GF-D8 (cell line): ENCODE measurements around the gene ITPR1.

Source experiments
- DNase-seq: peaks from one replicate; lab custom pipeline; 2025; lab: John Stamatoyannopoulos, UW

The ITPR1 gene

DNA sequence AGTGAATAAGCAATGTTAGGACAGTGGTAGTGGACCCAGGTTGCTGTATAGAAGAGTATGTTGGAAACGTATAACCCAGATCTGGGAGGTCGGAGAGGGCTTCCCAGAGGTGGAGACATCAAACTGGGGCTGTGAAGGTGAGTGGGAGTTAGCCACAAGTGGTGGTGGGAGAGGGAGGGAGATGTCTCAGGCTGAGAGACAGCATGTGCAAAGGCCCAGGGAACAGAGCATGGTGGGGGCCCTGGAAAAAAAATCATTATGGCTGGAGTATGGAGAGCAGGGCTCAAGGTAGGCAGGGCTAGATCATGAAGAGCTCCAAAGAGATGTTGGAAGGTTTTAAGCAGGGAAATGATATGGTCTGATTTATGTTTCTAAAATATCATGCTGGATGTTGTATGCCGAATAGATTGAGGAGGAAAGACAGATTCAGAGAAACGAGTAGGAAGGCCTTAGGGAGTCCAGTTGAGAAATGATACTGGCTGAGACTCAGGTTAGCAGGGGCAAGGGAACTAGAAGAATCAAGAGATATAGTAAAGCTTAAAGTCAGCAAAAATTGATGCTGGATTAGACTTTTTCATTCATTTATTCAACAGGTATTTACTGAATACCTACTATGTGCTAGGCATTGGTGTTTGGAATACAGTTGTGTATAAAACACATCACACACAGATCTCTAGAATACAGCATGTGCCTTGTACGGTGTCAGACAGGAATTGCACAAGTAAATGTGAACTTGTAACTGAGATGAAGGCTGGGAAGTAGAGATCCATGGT, 17.0 kb downstream of the ITPR1 start:
- DNase-seq: no peak

DNA sequence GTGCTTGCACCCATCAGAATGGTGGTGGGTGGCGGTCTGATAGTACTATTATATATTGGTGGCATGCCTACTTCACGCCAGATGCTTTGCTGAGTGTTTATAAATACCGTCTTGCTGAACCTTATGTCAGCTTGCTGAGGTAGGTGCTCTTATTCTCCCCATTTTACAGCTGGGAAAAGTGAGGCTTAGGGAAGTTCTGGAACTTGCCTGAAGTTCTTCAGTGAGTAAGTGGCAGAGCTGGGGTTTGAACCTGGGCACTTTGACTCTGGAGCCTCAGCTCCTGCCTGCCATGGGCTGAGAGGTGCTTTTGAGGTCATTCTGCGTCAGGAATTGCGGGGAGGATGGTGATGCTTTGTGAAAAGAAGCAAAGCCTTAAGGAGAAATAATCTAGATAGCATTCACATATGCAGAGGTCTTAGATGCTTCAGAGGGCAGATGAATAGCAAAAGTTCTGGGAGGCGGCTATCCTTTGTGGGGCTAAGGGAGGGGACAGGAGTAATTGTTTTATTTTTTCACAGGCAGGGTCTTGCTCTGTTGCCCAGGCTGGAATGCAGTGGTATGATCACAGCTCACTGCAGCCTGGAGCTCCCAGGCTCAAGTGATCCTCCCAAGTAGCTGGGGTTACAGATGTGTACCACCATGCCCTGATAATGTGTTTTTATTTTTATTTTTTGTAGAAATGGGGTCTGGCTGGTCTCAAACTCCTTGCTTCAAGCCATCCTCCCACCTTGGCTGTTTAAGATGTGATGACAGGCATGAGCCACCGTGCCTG, 18.5 kb downstream of the ITPR1 start:
- DNase-seq: no peak

DNA sequence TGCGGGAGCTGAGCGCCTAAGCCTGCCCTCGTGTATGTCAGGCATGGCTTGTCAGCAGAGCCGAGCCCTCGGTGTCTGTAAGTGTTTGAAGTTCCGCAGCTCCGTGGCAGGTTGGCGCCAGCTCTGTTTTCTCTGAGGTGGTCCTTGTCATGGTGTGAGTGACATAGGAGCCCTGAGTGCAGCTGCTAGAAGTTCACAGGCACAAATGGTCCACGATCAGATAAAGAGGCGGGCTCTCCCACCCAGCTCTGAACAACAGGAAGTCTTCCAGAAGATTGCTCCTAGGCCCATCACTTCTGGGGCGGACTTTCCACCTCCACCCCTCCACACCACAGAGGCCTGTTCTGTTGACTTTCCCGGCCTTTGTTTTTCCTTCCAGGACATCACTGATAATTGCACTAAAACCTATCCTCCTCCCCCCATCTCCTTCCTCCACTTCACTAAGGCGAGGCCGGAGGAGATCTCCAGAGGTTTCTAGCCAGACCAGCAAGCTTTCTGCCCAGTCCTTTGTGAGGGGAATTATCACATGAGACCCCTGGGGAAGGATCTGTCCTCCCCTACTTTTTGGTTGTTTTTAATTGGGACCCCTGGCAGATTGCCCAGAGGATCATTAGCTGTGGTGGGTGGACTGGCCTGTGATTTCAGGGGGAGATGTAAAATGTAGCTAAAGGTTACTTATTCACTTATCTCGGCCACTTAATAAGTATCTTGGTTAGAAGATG, 19.9 kb downstream of the ITPR1 start:
- DNase-seq: no peak

DNA sequence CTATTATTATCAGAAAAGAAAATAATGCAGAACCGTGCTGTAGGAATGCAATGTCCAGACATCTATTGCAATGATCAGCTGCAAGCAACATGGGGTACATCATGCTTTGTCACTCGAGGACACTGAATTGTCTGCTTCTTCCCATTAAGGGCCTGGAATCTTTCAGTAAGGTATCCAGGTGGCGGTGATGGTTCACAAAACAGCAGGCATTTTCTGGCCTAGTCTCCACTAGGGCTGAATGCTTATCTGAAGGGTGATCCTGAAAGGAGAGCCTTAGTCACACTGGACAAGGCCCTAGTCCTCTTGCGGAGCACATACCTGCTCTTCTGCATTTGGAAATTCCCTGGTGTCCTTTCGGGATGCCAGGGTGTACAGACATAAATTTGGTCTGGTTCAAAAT, 21.2 kb downstream of the ITPR1 start:
- no peak for DNase-seq

DNA sequence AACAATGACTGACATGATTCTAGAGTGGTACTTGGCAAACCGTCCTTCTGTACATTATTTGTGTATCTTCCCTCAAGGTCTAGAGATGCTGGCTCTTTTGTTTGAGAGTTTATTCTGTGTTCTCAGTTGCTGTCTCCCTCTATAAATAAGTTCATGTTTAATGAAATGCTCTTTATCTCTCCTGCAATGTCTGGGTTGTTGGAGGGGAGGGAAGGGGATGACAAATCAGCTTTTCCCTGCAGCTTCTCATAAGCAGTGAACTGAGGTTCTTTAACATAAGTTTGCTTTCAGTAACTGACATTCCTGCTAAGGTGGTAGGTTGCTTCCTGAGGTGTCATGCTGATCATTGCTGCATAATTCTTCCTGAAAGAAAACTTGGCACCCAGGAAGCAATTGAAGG, 21.8 kb downstream of the ITPR1 start:
- no peak for DNase-seq

DNA sequence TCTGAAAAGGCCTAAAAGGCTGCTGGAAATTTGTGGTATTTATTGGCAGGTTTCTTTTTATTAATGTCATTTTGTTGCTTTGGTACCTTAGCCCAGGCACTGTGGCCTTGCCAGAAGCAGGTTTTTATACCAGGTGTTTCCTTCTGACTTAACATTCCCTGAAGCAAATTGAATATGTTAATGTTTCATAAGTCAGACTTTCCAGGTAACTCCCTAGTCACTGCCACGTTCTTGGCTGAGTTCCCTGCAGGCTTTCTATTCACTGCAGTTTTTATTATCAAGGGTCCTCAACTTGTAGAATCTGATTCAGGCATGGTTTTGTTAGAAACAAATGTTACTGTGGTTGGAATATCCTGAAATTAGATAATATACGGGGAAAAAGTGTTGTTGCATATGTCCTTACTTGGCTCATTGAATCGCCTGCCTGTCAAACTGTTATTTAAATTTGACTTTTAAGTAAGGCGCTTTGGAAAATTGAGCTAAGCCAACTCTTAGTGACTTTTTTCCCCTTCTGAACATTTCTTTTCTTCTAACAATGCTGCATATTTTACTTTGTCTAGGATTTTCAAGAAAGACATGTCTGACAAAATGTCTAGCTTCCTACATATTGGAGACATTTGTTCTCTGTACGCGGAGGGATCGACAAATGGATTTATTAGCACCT, 22.9 kb downstream of the ITPR1 start:
- DNase-seq: no peak

DNA sequence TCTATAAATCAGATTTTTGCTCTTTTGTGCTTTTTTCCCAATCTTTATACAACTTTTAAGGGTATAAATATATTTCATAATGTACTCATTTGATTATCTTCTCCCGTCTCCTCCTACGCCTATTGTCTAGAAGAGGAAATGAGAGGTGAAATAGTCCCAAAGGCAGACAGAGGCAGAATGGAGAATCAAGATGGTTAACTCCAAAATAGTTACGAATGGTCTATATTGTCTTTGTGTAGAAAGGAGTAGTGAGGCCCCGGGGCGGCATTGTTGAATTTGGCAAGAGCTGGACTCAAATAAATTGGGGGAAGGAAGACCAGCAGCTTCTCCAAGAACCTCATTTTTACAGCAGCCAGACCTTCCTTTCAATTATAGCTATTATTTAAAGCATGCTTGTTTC, 23.9 kb downstream of the ITPR1 start:
- no peak for DNase-seq

DNA sequence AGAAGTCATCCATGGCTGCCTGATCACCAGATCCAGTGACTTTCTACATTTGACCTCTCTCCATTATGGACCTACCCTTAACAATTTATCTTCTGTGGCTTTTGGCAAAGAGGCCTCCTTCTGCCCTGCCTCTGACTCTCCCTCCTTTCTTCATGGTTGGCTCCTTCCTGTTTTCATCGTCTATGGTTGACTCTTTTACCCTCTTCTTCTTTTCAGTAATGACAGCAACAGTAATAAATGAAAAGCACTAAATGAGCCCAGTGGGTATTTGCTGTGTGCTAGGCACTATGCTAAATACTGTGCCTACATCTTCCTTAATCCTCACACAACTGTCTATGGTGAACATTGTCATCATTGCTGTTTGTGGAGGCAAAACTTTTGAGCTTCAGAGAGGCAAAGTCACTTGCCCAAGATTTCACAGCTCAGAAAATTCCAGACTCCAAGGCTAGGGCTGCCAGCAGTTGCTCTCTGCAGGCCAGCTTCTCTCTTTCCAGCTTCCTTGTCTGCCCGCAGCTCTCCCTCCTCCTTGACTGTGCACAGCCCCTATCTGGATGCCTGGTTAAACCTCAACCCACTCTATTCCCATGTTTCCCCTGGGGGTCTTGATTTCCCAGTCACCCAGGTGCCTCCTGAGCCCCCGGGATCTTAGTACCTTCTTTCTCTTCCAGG, 24.6 kb downstream of the ITPR1 start:
- no peak for DNase-seq

DNA sequence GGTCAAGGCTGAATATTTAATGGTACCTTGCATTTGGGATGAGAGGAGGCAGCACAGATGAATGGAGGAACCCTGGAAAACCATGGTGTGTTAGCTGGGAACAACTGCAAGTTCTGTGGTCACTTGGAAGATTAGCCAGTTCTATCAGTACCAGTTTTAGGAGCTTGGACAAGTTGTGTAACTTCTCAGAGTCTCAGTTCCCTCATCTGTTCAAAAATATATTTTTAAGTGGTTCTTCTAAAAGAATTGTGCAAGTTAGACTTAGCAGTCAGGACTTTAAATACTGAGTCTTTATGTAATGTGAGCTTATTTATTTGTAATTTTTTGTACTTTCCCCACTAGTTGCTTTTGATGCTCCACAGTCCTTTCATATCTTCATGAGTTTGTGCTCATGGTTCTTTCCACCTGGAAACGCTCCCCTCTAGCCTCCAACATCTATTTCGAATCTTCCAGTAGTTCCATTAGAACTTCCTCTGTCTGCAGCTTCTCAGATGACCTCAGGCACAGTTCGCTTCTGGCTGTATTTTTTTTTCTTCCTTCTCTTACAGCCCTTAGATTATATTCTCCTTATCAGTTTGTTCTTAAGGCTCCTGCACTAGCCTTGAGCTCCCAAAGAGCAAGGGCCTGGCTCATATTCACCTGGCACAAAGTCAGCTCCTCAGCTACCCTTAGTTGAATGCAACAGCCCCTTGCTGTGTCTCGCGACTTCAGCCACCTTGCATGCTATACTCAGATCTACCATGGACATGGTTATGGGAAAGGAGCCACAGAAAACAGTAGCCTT, 27.1 kb downstream of the ITPR1 start:
- DNase-seq: no peak

DNA sequence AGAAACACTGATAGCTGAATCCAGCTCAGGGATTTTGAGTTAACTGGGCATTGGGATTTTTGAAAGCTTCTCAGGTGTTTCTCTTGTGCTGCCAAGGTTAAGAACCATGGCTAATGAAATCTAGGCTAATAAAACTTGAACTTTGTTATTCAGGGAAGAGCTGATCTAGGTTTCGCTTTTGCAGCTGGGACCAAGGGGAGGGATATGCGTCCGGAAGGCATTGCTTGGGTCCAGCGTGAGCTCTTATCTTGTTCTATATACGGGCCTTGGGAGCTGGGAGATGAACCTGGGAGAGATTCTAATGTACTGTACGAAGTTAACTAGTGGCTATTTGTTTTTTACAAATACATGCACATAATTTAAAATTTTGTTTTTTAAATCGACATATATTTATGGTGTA, 29.8 kb downstream of the ITPR1 start:
- DNase-seq: no peak

DNA sequence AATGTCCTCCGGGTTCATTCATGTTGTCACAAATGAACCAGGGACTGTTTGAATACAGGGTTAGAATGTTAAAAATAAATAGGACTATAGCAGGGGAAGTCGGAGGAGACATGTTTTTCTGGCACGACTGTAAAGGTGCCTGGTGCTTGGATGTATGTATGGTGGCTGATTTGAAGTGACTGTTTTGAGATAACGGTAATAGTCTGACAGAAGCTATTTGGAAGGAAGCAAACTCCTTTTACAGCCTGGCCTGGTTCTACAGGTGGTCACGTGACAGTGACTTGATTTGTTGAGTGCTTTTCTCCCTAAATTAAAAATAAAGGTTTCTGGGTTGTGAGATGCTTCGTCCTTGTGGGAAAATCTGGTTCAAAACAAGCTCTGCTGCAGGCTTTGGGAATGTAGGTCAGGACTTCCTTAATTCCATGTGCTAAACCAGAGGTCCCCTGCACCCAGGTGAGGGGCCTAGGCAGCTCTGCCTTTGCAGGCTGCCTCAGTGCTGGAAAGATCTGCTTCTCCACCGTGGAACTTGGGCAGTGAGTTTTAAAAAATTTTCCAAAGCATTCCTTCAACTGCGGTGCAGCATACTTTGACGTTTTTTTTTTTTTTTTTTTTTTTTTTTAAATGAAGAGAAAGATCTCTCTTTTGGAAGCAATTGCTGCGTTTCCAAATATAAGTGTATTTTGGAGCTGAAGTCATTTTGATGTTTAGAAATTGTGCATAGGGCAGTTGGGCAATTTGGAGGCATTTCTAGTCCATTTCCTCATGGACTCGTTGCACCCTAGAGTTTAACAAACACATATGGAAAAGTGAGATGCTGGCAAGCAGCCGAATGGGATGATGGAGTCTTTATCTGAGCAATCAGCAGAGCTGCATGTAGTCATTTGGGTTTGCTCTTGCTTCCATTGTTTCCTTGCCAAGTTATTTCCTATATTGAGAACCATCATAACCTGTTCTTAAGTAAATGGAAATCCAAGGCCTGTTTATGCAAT, 30.9 kb downstream of the ITPR1 start:
- DNase-seq: no peak

DNA sequence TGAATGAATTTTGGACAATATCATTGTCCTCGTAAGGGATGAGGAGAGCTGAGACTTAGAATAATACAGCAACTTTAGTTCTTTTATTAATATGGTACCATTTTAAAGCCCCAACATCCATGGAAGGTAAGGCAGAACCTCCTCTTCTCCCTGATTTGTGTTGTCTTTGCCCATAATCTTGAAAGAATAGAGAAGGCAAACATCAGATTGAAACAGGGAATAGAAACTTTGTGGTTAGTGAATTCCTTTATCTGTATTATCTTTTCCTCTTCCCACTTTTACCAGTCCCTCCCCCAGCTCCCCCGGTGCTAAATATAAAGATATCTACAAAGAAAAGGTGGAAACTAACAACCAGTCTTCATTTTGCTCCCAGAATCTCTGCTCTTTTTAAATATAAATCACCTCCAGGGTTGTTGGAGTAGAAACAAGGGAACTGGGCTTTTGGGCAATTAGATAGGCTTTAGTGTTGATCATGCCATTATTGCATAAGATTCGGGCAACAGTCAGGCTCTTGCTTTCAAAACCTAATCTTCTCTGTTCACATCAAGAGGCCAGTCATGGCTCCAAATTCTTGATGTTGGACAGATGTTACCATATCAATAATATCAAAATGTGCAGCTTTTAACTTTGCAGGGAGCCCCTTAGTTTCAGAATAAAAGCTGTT, 32.5 kb downstream of the ITPR1 start:
- DNase-seq: no peak

DNA sequence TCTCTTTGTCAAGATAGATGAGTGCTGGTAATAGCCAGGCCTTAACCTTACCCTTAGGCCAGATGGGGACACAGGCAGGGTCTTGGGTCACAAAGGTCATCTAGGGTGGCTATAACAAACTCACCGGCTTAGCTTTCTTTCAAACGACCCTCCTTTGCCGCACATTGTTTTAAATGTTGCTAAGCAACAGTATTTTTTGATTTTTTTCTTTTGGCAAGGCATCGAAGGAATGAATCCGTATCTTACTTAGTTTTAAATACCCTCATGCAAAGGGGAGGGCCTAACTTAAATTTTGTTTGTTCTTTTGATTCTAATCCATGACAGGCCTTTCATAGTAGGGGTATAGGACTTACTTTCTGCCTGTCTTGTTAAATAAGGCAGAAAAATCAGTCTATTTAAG, 35.2 kb downstream of the ITPR1 start:
- no peak for DNase-seq

DNA sequence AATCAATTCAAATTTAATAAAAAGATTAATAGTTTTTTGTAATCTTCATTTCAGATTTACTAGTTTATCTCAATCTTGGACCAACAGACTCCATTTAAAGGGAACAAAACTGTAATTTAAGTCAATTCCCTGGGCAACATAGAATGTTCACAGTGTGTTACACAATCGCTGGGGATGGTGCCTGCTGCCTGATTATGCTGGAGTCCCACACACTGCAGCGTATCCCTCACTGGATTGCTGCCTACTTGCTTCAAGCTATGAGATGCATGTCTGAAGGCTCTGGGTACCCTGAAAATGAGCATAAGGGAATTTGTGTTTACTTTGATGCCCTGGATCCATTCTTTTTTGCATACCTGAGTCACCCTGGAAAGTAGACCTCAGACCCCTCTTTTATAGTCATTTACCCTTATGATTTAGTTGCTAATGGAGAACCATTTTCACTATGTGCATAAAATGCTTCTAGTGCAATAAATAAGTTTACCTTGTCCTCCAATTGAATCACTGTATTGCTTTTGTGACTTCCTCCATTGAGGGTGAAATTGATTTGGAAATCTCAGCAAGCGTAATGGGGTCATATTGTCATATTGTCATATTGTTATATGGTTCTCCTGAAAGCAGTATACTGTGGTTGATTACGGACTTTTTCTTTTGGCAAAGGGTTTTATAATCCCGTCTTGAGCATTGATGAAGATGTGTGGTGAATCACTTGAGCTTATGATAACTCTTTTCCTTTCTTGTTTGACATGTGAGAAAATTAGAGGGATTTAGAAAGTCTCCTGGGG, 35.9 kb downstream of the ITPR1 start:
- no peak for DNase-seq

DNA sequence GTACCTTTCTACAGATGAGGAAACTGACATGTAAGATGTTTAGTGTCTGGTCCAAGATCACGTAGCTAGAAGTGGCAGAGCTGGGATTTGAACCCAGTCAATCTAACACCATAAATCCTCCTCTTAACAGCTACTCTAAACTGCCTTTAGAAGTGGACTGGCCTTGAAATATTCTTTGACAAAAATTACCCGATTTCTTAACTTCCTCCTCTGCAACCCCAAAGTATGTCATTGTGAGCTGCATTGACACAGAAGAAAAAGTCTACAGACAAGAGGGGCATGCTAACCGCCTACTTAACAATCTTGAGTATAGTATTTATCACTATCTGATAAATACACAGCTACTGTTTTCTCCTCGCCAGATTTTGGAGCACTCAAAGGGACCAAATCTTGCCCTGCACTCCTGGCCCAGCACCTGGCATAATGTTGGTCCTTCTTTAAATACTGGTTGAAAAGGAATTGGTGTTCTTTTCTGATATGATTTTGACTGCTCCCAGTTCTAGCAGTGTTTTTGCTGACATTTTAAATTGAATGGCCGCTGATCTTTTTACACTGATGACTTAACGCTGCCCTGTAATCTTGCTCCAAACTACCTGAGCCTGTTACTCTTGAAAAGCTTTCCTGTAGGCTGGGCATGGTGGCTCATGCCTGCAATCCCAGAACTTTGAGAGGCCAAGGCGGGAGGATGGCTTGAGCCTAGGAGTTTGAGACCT, 36.9 kb downstream of the ITPR1 start:
- peak; percentile 73 for DNase-seq

DNA sequence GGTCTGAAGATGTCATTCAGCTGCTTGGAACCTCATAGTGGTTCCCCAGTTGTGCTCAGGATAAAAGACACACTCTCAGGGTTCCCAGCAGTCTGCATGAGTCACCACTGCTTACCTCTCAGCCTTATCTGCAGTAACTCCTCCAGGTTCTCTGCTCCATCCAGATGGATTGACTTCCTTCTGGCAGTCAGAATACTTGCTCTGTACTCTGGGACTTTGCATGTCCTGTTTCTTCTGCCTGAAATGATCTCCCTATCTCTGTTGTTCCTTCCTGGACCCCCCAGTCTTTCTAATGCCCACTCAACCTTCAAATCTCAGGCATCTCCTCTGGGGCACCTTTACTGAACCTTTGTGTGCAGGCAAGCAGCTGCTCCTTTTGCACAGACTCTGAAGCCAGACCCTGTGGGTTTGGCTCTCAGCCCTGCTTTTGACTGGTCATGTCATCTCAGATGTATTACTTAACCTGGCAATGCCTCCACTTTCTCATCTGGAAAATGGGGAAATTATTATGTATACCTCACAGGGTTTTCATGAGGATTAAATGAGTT, 38.4 kb downstream of the ITPR1 start:
- peak; percentile 41 for DNase-seq

DNA sequence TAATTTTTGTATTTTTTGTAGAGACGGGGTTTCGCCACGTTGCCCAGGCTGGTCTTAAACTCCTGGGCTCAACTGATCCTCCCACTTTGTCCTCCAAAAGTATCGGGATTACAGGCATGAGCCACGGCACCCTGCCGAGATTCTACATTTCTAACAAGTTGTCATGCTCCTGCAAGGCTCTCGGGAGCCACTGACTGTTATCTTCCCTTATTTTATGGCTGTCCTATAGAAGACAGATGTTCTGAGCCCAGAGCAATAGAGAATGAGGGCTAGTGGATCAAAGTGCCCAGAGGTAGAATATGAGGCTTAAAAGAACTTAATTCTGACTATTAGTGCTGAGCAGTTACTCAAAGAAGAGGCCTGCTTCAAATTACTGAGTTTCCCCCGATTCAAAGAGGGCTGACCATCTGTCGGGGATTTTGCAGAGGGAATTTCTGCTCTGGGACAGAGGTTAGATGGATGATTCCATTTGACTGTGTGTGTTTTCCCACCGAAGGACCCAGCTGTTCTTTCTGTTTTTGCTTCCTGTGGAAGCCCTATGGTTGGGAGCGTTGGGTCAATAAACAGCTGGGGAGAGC, 39.5 kb downstream of the ITPR1 start:
- DNase-seq: no peak
